Neural progenitor cell (in vitro differentiated cells): ENCODE measurements around the gene MYCN. TPM values are rescaled to one million over a fixed set of nuclear protein-coding genes. Genes with fewer than 3 reads are reported as not detected.
"Not testable (repeated sequence)": the region's sequence is repeated elsewhere in the genome, so short reads cannot be mapped to it uniquely, and the experiment has no call there.

Source experiments
- DNase-seq: peaks from one replicate; pipeline ENCODE4 v3.0.0-alpha.2; 2016; ENCODE audit warnings: low spot score
- H2AFZ ChIP-seq: fragments of 200-600 bp; sonication (generic); replicated peaks from 2 replicates; pipeline ENCODE4 v1.6.1; 2016; ENCODE audit warnings: antibody characterized with exemption
- H3F3A ChIP-seq: fragments of 200-600 bp; sonication (generic); 2 replicates; pipeline ENCODE4 v1.6.1; 2016; ENCODE audit warnings: antibody characterized with exemption, low read depth
- H3K27ac ChIP-seq: fragments of 200-600 bp; sonication (generic); 2 replicates; pipeline ENCODE4 v1.5.1; 2016; ENCODE audit warnings: mild to moderate bottlenecking
- H3K27me3 ChIP-seq: fragments of 200-600 bp; sonication (generic); 2 replicates; pipeline ENCODE4 v1.6.1; 2016; ENCODE audit warnings: mild to moderate bottlenecking, moderate library complexity
- H3K36me3 ChIP-seq: fragments of 200-600 bp; sonication (generic); 2 replicates; pipeline ENCODE4 v1.5.1; 2016
- H3K4me1 ChIP-seq: fragments of 200-600 bp; sonication (generic); 2 replicates; pipeline ENCODE4 v1.6.1; 2016; ENCODE audit warnings: mixed run types
- H3K4me2 ChIP-seq: fragments of 200-600 bp; sonication (generic); 2 replicates; pipeline ENCODE4 v1.6.1; 2016
- H3K4me3 ChIP-seq: fragments of 200-600 bp; sonication (generic); 2 replicates; pipeline ENCODE4 v1.5.1; 2016
- H3K79me2 ChIP-seq: fragments of 200-600 bp; sonication (generic); 2 replicates; pipeline ENCODE4 v1.6.1; 2016; ENCODE audit warnings: low read depth
- H3K9ac ChIP-seq: fragments of 200-600 bp; sonication (generic); 2 replicates; pipeline ENCODE4 v1.6.1; 2016
- H3K9me3 ChIP-seq: fragments of 200-600 bp; sonication (generic); 2 replicates; pipeline ENCODE4 v1.5.1; 2016; ENCODE audit warnings: low read depth
- H4K20me1 ChIP-seq: fragments of 200-600 bp; sonication (generic); 2 replicates; pipeline ENCODE4 v1.6.1; 2016; ENCODE audit warnings: low read depth
- H3K27ac Mint-ChIP-seq: 3 replicates; pipeline ENCODE4 v1.8.0; 2021; ENCODE audit warnings: mixed read lengths
- H3K27me3 Mint-ChIP-seq: 2 replicates; pipeline ENCODE4 v1.8.0; 2022; ENCODE audit warnings: low read depth, mild to moderate bottlenecking, inconsistent platforms, moderate library complexity, mixed read lengths; ENCODE audit not compliant: insufficient read depth
- H3K36me3 Mint-ChIP-seq: 3 replicates; pipeline ENCODE4 v1.8.0; 2021; ENCODE audit warnings: mixed read lengths
- H3K4me1 Mint-ChIP-seq: 3 replicates; pipeline ENCODE4 v1.8.0; 2021; ENCODE audit warnings: mixed read lengths
- H3K4me3 Mint-ChIP-seq: 3 replicates; pipeline ENCODE4 v1.8.0; 2021; ENCODE audit warnings: mild to moderate bottlenecking, moderate library complexity, mixed read lengths
- H3K9me3 Mint-ChIP-seq: 3 replicates; pipeline ENCODE4 v1.8.0; 2020; ENCODE audit warnings: mixed read lengths
- EZH2 ChIP-seq: fragments of 200-600 bp; sonication (generic); IDR thresholded peaks from 2 replicates; pipeline ENCODE4 v1.6.1; 2017; ENCODE audit warnings: antibody characterized with exemption, mild to moderate bottlenecking, moderate library complexity
- EZH2phosphoT487 ChIP-seq: fragments of 200-600 bp; sonication (generic); IDR thresholded peaks from 2 replicates; pipeline ENCODE4 v1.6.1; 2017; ENCODE audit warnings: antibody characterized with exemption
- total RNA-seq: library from RNA; depleted of rRNA; stranded (reverse); fragments of >200 nt; gene quantifications from 2 replicates; pipeline ENCODE4 v1.2.3, GENCODE V29; 2015; ENCODE audit warnings: low replicate concordance
- TF ChIP-seq, protein P1 (sequence below): fragments of 200-600 bp; sonication (generic); IDR thresholded peaks from 2 replicates; pipeline ENCODE4 v1.5.1; 2017; ENCODE audit warnings: antibody characterized with exemption, mild to moderate bottlenecking

MYCN gene
- total RNA-seq, 1 donor from 2014 or later, result 24.7 TPM

DNA sequence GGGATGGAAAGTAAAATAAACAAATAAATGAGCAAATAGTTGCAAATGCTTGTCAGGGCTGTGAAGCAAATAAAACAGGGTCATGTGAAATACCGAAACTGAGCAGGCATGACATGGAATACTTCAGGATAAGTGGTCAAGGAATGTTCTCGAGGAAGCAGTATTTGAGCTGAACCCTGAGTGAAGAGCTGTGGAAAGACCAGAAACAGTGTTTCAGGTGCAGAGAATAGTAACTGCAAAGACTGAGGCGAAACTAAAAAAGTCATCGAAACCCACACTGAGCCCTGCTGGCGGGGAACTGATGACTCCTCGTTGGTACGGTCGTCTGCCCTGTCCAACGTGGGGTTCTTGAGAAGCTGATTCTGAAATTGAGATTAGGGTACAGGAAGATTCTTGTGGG is 27.2 kb upstream of the MYCN start:
- Histone ChIP-seq H2AFZ (no peak overlapping the region), H3K79me2 (no peaks in the 10 kb centered on the region), H3K9me3 (no peaks in the 10 kb centered on the region), H3K9ac (no peak overlapping the region), H3K4me2 (no peak overlapping the region), H3K27ac (no peak overlapping the region), H4K20me1 (no peaks in the 10 kb centered on the region), H3F3A (no peaks in the 10 kb centered on the region), H3K27me3 (no peaks in the 10 kb centered on the region), H3K4me3 (no peak overlapping the region), H3K36me3 (no peaks in the 10 kb centered on the region), H3K4me1 (no peaks in the 10 kb centered on the region)
- Mint-ChIP-seq H3K27ac (no peak overlapping the region), H3K4me1 (no peaks in the 10 kb centered on the region), H3K36me3 (no peaks in the 10 kb centered on the region), H3K27me3 (peaks cover 5% of the 10 kb centered on the region), H3K9me3 (no peaks in the 10 kb centered on the region), H3K4me3 (no peak overlapping the region)
- TF ChIP-seq, protein P1, sequence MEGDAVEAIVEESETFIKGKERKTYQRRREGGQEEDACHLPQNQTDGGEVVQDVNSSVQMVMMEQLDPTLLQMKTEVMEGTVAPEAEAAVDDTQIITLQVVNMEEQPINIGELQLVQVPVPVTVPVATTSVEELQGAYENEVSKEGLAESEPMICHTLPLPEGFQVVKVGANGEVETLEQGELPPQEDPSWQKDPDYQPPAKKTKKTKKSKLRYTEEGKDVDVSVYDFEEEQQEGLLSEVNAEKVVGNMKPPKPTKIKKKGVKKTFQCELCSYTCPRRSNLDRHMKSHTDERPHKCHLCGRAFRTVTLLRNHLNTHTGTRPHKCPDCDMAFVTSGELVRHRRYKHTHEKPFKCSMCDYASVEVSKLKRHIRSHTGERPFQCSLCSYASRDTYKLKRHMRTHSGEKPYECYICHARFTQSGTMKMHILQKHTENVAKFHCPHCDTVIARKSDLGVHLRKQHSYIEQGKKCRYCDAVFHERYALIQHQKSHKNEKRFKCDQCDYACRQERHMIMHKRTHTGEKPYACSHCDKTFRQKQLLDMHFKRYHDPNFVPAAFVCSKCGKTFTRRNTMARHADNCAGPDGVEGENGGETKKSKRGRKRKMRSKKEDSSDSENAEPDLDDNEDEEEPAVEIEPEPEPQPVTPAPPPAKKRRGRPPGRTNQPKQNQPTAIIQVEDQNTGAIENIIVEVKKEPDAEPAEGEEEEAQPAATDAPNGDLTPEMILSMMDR, result no peak
- DNase-seq, result no peak

DNA sequence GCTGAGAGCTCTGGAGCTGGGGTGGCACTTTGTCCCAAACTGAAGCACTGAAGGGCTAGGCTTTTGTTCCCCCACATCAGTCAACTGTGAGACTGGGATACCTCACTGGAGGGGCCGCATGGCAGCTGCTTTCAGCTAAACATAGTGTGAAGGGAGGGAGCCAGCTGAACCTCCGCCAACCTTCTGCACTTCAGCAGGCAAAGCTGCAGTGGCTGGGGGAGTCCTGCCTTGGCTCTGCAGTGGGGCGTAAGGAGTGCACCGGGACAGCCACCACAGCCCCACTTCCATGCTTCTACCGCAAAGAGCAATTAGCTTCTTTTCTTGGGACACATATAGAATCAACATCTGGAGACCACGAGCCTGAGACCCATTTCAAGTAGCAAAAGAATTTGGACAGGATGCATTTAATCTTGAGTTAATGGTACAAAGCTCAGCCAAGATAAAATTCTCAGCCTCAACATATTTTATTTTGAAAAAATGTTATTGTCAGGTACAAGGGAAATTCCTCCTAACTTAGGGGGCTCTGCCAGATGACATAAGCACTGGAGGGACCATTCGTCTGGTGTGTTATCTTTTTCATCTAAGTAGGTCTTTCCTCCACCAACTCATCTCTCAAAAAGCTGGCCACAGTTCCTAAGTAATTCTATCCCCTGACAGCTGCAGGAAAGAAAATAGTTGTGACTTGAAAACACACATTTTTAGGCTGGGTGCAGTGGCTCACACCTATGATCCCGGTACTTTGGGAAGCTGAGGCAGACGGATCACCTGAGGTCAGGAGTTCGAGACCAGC is 25.6 kb upstream of the MYCN start:
- H3K9ac ChIP-seq, result no peak overlapping the region
- no peak overlapping the region for H3K27ac Mint-ChIP-seq
- no peaks in the 10 kb centered on the region for H3K4me1 Mint-ChIP-seq
- H3K27me3 ChIP-seq, result no peaks in the 10 kb centered on the region
- DNase-seq, result no peak
- no peaks in the 10 kb centered on the region for H3F3A ChIP-seq
- H4K20me1 ChIP-seq, result no peaks in the 10 kb centered on the region
- TF ChIP-seq EZH2, result no peak
- TF ChIP-seq EZH2phosphoT487, result no peak
- TF ChIP-seq, protein P1, result no peak
- H2AFZ ChIP-seq, result no peak overlapping the region
- H3K9me3 Mint-ChIP-seq, result no peaks in the 10 kb centered on the region
- no peaks in the 10 kb centered on the region for H3K9me3 ChIP-seq
- H3K36me3 ChIP-seq, result no peaks in the 10 kb centered on the region
- H3K79me2 ChIP-seq, result no peaks in the 10 kb centered on the region
- H3K4me3 ChIP-seq, result no peak overlapping the region
- H3K4me3 Mint-ChIP-seq, result no peak overlapping the region
- H3K36me3 Mint-ChIP-seq, result no peaks in the 10 kb centered on the region
- no peak overlapping the region for H3K27ac ChIP-seq
- H3K4me1 ChIP-seq, result no peaks in the 10 kb centered on the region
- H3K4me2 ChIP-seq, result no peak overlapping the region
- H3K27me3 Mint-ChIP-seq, result peaks cover 5% of the 10 kb centered on the region

DNA sequence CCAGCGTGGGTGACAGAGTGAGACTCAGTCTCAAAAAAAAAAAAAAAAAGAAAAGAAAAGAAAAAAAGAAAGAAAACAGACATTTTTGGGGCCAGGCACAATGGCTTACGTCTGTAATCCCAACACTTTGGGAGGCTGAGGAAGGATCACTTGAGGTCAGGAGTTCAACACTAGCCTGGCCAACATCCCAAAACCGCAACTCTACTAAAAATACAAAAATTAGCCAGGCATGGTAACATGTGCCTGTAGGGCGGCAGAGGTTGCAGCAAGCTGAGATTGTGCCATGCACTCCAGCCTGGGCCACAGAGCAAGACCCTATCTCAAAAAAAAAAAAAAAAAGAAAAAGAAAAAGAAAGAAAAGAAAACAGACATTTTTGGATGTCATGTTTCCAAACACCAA is 24.8 kb upstream of the MYCN start:
- H3K4me3 ChIP-seq, H2AFZ ChIP-seq, H3K4me1 ChIP-seq, H3K4me3 Mint-ChIP-seq, H3K9ac ChIP-seq, H3K4me2 ChIP-seq, H3K4me1 Mint-ChIP-seq, H3K36me3 Mint-ChIP-seq, H3K27me3 ChIP-seq, H3K9me3 ChIP-seq, H3K36me3 ChIP-seq, H3F3A ChIP-seq, H3K27me3 Mint-ChIP-seq, DNase-seq, H3K9me3 Mint-ChIP-seq, H4K20me1 ChIP-seq, H3K27ac ChIP-seq, H3K79me2 ChIP-seq, H3K27ac Mint-ChIP-seq: not testable (repeated sequence)

DNA sequence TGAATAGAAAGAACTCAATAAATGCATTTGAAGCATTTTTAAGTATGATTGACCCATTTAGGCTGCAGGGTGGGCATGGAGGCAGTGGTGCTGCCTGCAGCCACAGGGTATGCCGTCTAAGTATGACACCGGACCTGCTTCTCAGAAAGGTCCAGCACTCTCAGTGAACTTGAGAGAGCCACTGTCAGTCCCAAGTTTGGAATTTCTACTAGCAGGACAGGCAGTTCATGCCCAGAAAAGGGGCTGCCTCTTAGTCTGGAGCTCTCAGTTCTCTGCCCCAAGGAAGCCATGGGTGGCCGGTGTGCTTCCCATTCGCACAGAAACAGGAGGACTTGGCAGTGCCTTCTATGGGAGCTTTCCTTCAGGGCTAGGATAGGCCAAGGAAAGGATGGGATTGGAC is 24.0 kb upstream of the MYCN start:
- no peaks in the 10 kb centered on the region for H3K4me1 Mint-ChIP-seq
- Histone ChIP-seq H3K27me3 (no peaks in the 10 kb centered on the region), H3K4me1 (no peaks in the 10 kb centered on the region), H2AFZ (no peak overlapping the region), H3F3A (no peaks in the 10 kb centered on the region), H3K4me3 (no peak overlapping the region), H3K4me2 (no peak overlapping the region), H3K9me3 (no peaks in the 10 kb centered on the region), H3K79me2 (no peaks in the 10 kb centered on the region), H4K20me1 (no peaks in the 10 kb centered on the region), H3K27ac (no peak overlapping the region), H3K36me3 (no peaks in the 10 kb centered on the region), H3K9ac (no peak overlapping the region)
- TF ChIP-seq, protein P1, result no peak
- TF ChIP-seq EZH2phosphoT487 (no peak), EZH2 (no peak)
- DNase-seq, result no peak
- no peaks in the 10 kb centered on the region for H3K9me3 Mint-ChIP-seq
- no peak overlapping the region for H3K4me3 Mint-ChIP-seq
- H3K36me3 Mint-ChIP-seq, result no peaks in the 10 kb centered on the region
- no peak overlapping the region for H3K27ac Mint-ChIP-seq
- no peaks in the 10 kb centered on the region for H3K27me3 Mint-ChIP-seq
